A549 (cell line): ENCODE data around the gene NAV2. TPM values are rescaled to one million over a fixed set of nuclear protein-coding genes. Genes with fewer than 3 reads are reported as not detected.
A peak's percentile ranks its signal among the peaks of the same experiment; 100 is the strongest.

ENCODE experiments used
- ATAC-seq, 2 experiments: fragments of 200-7000 bp in 1 of 2; fragments of >200 bp in 1 of 2; cut with Nextera tagmentation in 1 of 2; cut with Tn5 transposase in 1 of 2; 3 replicates each; pipeline versions ENCODE4 v1.8.0 to v1.9.1; 2018 to 2020; ENCODE audit warnings: mild to moderate bottlenecking in 1 of 2, moderate library complexity in 1 of 2
- CTCF ChIA-PET: fragments of 300-600 bp; sonication (Branson Sonifier 250); formaldehyde crosslinking; extraction: SDS; loops from one replicate; lab custom pipeline; 2021; ENCODE audit warnings: antibody characterized with exemption, inconsistent platforms; lab: Yijun Ruan, JAX
- POLR2A ChIA-PET: fragments of 350-600 bp; formaldehyde crosslinking; extraction: SDS; loops from one replicate; lab custom pipeline; 2021; ENCODE audit warnings: antibody characterized with exemption, inconsistent platforms; lab: Yijun Ruan, JAX
- DNase-seq, 2 experiments: peaks; one replicate each; pipeline versions ENCODE4 v3.0.0 to v3.0.0-alpha.2; 2011 to 2016; ENCODE audit warnings: low read depth in 1 of 2, low spot score in 1 of 2
- FAIRE-seq: peaks from 2 replicates; lab custom pipeline; 2011; peaks lifted over from hg19 to GRCh38; lab: Jason Lieb, UNC
- H3K27ac ChIP-seq, 2 experiments: fragments of >200 bp; sonication (Bioruptor Twin); formaldehyde crosslinking; 3 replicates each; pipeline ENCODE4 v1.5.1; 2016 to 2017
- H3K4me1 ChIP-seq: fragments of >200 bp; sonication (Bioruptor Twin); formaldehyde crosslinking; 3 replicates; pipeline ENCODE4 v1.6.1; 2016
- H3K4me2 ChIP-seq: fragments of >200 bp; sonication (Bioruptor Twin); formaldehyde crosslinking; 3 replicates; pipeline ENCODE4 v1.6.1; 2016
- H3K4me3 ChIP-seq: fragments of >200 bp; sonication (Bioruptor Twin); formaldehyde crosslinking; 3 replicates; pipeline ENCODE4 v1.5.1; 2016
- H3K9me3 ChIP-seq: fragments of >200 bp; sonication (Bioruptor Twin); formaldehyde crosslinking; 3 replicates; pipeline ENCODE4 v1.6.1; 2016
- BCL3 ChIP-seq: fragments of >200 bp; sonication (Bioruptor Twin); formaldehyde crosslinking; IDR thresholded peaks from 3 replicates; pipeline ENCODE4 v1.6.1; 2016
- CBX8 ChIP-seq: fragments of 200-600 bp; sonication (generic); IDR thresholded peaks from 2 replicates; pipeline ENCODE4 v1.6.1; 2016
- CHD2 ChIP-seq: fragments of 150-350 bp; IDR thresholded peaks from 2 replicates; pipeline ENCODE4 v1.6.1; 2014; ENCODE audit warnings: low read length; ENCODE audit not compliant: partially characterized antibody
- CHD4 ChIP-seq: fragments of 200-600 bp; sonication (generic); IDR thresholded peaks from 2 replicates; pipeline ENCODE4 v1.6.1; 2016; ENCODE audit warnings: antibody characterized with exemption, mild to moderate bottlenecking, borderline replicate concordance
- EHF ChIP-seq: fragments of 250-450 bp; sonication (Bioruptor Pico); IDR thresholded peaks from 2 replicates; pipeline ENCODE4 v1.5.0; 2020; ENCODE audit warnings: mild to moderate bottlenecking
- EHMT2 ChIP-seq: fragments of 200-600 bp; sonication (generic); IDR thresholded peaks from 2 replicates; pipeline ENCODE4 v1.6.1; 2016; ENCODE audit warnings: antibody characterized with exemption, low read depth, mild to moderate bottlenecking, moderate library complexity
- FOSL2 ChIP-seq, 2 experiments: fragments of 450-650 bp in 1 of 2; fragments of >200 bp in 1 of 2; sonication (Bioruptor Twin) in 1 of 2; formaldehyde crosslinking; IDR thresholded peaks; 2 replicates each; pipeline versions ENCODE4 v1.5.0 to v1.6.1; 2016 to 2020; ENCODE audit warnings: mild to moderate bottlenecking in 1 of 2, moderate library complexity in 1 of 2
- FOXS1 ChIP-seq: fragments of 250-450 bp; sonication (Bioruptor Pico); IDR thresholded peaks from 2 replicates; pipeline ENCODE4 v1.5.0; 2020; ENCODE audit warnings: mild to moderate bottlenecking, moderate library complexity
- GATA3 ChIP-seq: IDR thresholded peaks from 2 replicates; pipeline ENCODE4 v1.6.1; 2012; ENCODE audit warnings: borderline replicate concordance
- HDAC2 ChIP-seq: fragments of 200-600 bp; sonication (generic); IDR thresholded peaks from 2 replicates; pipeline ENCODE4 v1.6.1; 2016
- HES2 ChIP-seq: fragments of >200 bp; sonication (Bioruptor Twin); formaldehyde crosslinking; IDR thresholded peaks from 2 replicates; pipeline ENCODE4 v1.6.1; 2016
- HEYL ChIP-seq: fragments of 250-450 bp; sonication (Bioruptor Pico); IDR thresholded peaks from 2 replicates; pipeline ENCODE4 v1.8.0; 2021; ENCODE audit warnings: mild to moderate bottlenecking, moderate library complexity
- KDM5A ChIP-seq: fragments of 200-600 bp; sonication (generic); IDR thresholded peaks from 2 replicates; pipeline ENCODE4 v1.6.1; 2016; ENCODE audit warnings: antibody characterized with exemption, mild to moderate bottlenecking
- MAFK ChIP-seq: fragments of 450-650 bp; IDR thresholded peaks from 2 replicates; pipeline ENCODE4 v1.6.1; 2014; ENCODE audit not compliant: partially characterized antibody
- MAX ChIP-seq: IDR thresholded peaks from 2 replicates; pipeline ENCODE4 v1.6.1; 2012
- NFE2L2 ChIP-seq: fragments of 150-350 bp; conservative IDR thresholded peaks from 2 replicates; pipeline ENCODE4 v1.6.1; 2014; ENCODE audit warnings: low read length
- POLR2A ChIP-seq: IDR thresholded peaks from 2 replicates; pipeline ENCODE4 v1.6.1; 2012; ENCODE audit warnings: mild to moderate bottlenecking, low read length
- RAD21 ChIP-seq, 2 experiments: fragments of >200 bp in 1 of 2; sonication (Bioruptor Twin) in 1 of 2; formaldehyde crosslinking in 1 of 2; IDR thresholded peaks in 1 of 2; conservative IDR thresholded peaks in 1 of 2; 2 replicates in 1 of 2; 3 replicates in 1 of 2; pipeline ENCODE4 v1.6.1; 2012 to 2018; ENCODE audit warnings: inconsistent platforms in 1 of 2
- RARB ChIP-seq: fragments of 250-450 bp; sonication (Bioruptor Pico); IDR thresholded peaks from 2 replicates; pipeline ENCODE4 v1.8.0; 2021; ENCODE audit warnings: mild to moderate bottlenecking, moderate library complexity
- RCOR1 ChIP-seq: fragments of 150-350 bp; IDR thresholded peaks from 2 replicates; pipeline ENCODE4 v1.6.1; 2014; ENCODE audit warnings: antibody characterized with exemption, low read length, low read depth
- RNF2 ChIP-seq: fragments of 200-600 bp; sonication (generic); IDR thresholded peaks from 2 replicates; pipeline ENCODE4 v1.6.1; 2016; ENCODE audit warnings: low read depth, mild to moderate bottlenecking, antibody characterized with exemption, moderate library complexity, borderline replicate concordance
- USF2 ChIP-seq: fragments of 450-650 bp; IDR thresholded peaks from 2 replicates; pipeline ENCODE4 v1.6.1; 2014; ENCODE audit warnings: antibody characterized with exemption
- ZC3H11A ChIP-seq: fragments of 450-650 bp; IDR thresholded peaks from 2 replicates; pipeline ENCODE4 v1.6.1; 2014; ENCODE audit warnings: antibody characterized with exemption, mild to moderate bottlenecking
- WGBS: methylation state at CpG from one replicate; pipeline ENCODE4 v1.1.6; 2017; ENCODE audit errors: missing lambda C conversion rate; 5-methylcytosine and 5-hydroxymethylcytosine counted together
- polyA plus RNA-seq, 4 experiments: library from polyadenylated mRNA; depleted of rRNA in 3 of 4; stranded (reverse); fragments of >200 nt; fragmentation: RNase III in 1 of 4; extraction: RNeasy Plus Mini Kit Qiagen cat#74134 plus additional on column Dnase treatment in 1 of 4; gene quantifications; 2 replicates in 3 of 4; 3 replicates in 1 of 4; pipeline ENCODE4 v1.2.3, GENCODE V29; 2011 to 2017

NAV2 gene
- polyA plus RNA-seq, 2 of the 4 experiments (the other 2 are of a cell fraction), result 4.9 to 19.8 TPM

- no peak for TF ChIP-seq RCOR1
- no peak for TF ChIP-seq ZC3H11A
- TF ChIP-seq HEYL (CRISPR knock-in tag), result no peak
- TF ChIP-seq HDAC2, result no peak
- TF ChIP-seq KDM5A, result no peak
- TF ChIP-seq MAX, result no peak
- TF ChIP-seq FOXS1 (CRISPR knock-in tag), result no peak
- TF ChIP-seq RAD21 (conservative IDR thresholded peaks at IDR 0.05 in 1 of 2, IDR thresholded peaks at IDR 0.05 in 1 of 2), result no peak
- no peak for TF ChIP-seq USF2
- ChIA-PET CTCF (interaction anchor here (1.1 to 2.4 kb wide), 2 partner anchors 9 to 160 kb away, joined by 3 to 9 read pairs; no protein-coding TSS in a partner anchor), POLR2A (no interaction called here)
- H3K27ac ChIP-seq, result peak overlapping the region; percentile 42 to 50; a peak in 4 of 6 replicates
- H3K9me3 ChIP-seq, result no peaks in the 10 kb centered on the region
- H3K4me3 ChIP-seq, result no peak overlapping the region
- DNase-seq (no peak), FAIRE-seq (no peak), ATAC-seq (no peak)
- 96% methylated on average over 1 of the region's 1 CpG for WGBS
- no peak overlapping the region for H3K4me2 ChIP-seq
- peaks cover 22% of the 10 kb centered on the region; the same call in 2 of the 3 replicates for H3K4me1 ChIP-seq
Measured at GRCh38 chr11:19972651-19973050, 260.0 kb downstream of the NAV2 start.

- ChIA-PET CTCF (interaction anchor here (0.9 to 2.4 kb wide), 4 partner anchors 10 to 159 kb away, joined by 3 to 9 read pairs (median 3); no protein-coding TSS in a partner anchor), POLR2A (no interaction called here)
- peaks cover 24% of the 10 kb centered on the region for H3K4me1 ChIP-seq
- no peak overlapping the region for H3K4me3 ChIP-seq
- FAIRE-seq (no peak), DNase-seq (no peak), ATAC-seq (no peak)
- no peak overlapping the region for H3K4me2 ChIP-seq
- peak overlapping the region; percentile 50 to 56; a peak in 5 of 6 replicates for H3K27ac ChIP-seq
- no peaks in the 10 kb centered on the region for H3K9me3 ChIP-seq
- TF ChIP-seq MAFK, result peak; percentile 24
- TF ChIP-seq CHD2, result no peak
- TF ChIP-seq POLR2A, result no peak
- 94% methylated on average over 5 of the region's 5 CpGs for WGBS
Measured at GRCh38 chr11:19973136-19973635, 260.5 kb downstream of the NAV2 start.

GRCh38 chr11:19974886-19975285 is 262.2 kb downstream of the NAV2 start:
- FAIRE-seq, result no peak
- H3K4me1 ChIP-seq, result peaks cover 40% of the 10 kb centered on the region
- no peak overlapping the region for H3K4me2 ChIP-seq
- POLR2A ChIA-PET, result no interaction called here
- no peak for TF ChIP-seq RARB (CRISPR knock-in tag)
- TF ChIP-seq EHMT2, result no peak
- TF ChIP-seq RCOR1, result no peak
- TF ChIP-seq FOSL2 (IDR thresholded peaks at IDR 0.05), result no peak
- TF ChIP-seq FOSL2 (CRISPR knock-in tag; IDR thresholded peaks at IDR 0.05), result no peak
- TF ChIP-seq NFE2L2, result no peak
- no peak for TF ChIP-seq MAX
- no peak for TF ChIP-seq HDAC2
- TF ChIP-seq CHD4, result no peak
- TF ChIP-seq ZC3H11A, result no peak
- TF ChIP-seq BCL3, result no peak
- no peak for TF ChIP-seq RNF2
- TF ChIP-seq EHF (CRISPR knock-in tag), result no peak
- TF ChIP-seq GATA3, result no peak
- no peak for TF ChIP-seq CBX8
- TF ChIP-seq HES2, result no peak
- TF ChIP-seq, all 56 proteins: peak for 0
- CTCF ChIA-PET, result interaction anchor here (1.6 to 1.7 kb wide), 2 partner anchors 10 to 138 kb away, joined by 3 to 5 read pairs; no protein-coding TSS in a partner anchor
- H3K9me3 ChIP-seq, result no peaks in the 10 kb centered on the region
- H3K4me3 ChIP-seq, result no peak overlapping the region
- DNase-seq, result no peak
- 83% methylated on average over 4 of the region's 4 CpGs for WGBS
- peak overlapping the region; percentile 50 to 56; a peak in 4 of 6 replicates for H3K27ac ChIP-seq
- no peak for ATAC-seq
